CD4-positive, alpha-beta T cell treated with Interleukin-10 for 1 hour (primary cell): ENCODE results near the gene XPNPEP2.

Experiments used
- DNase-seq: peaks from one replicate; pipeline ENCODE4 v3.0.0-alpha.2; 2020

Gene XPNPEP2

GRCh38 chrX:129780441-129781105 lies 41.8 kb downstream of the XPNPEP2 start:
- DNase-seq: no peak

DNA sequence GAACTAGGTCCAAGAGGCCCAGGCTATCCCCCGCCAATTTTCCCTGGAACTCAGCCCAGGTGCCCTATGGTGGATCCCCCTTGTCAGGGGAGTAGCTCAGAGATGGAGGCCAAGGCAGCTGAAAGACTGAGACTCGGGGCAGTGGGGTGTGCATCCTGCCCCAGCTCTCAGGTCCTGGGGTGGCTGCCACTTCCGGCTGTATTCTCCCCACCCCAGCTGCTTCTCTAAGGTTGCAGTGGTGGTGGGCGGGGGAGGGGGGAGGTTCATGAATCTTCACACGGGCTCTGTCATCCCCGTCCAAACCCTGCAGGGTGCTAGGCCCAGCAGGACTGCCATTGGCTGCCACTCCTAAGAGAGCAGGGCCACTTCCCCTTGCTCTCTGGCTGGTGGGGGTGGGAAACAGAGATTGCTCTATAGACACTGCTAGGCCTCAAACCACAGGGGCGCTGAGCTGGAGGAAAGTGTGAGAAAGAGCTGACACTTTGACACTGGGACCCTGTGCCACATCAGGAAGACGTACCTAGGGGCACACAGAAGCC lies 42.4 kb downstream of the XPNPEP2 start:
- DNase-seq: peak; percentile 86

- DNase-seq: no peak
Measured at GRCh38 chrX:129781680-129782495, 43.1 kb downstream of the XPNPEP2 start.

GRCh38 chrX:129782706-129783105 lies 43.9 kb downstream of the XPNPEP2 start:
- no peak for DNase-seq

DNA sequence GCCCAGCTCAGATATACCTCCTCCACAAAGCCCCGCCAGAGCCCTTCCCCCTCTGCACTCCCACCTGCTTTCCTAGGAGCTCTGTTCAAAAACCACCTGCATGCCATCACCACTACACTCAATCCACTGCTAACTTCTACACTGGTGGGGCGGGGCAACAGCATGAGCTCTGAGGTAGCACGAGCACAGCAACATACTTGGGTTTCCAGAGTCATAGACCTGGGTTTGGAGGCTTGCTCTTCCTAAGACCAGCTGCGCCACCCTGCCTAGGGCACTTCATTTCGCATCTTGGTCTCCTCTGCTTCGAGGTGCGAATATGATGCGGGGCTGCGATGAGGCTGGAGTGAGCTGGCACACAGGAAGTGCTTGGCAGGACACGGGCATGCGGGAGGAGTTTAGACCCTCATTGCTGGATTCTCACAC lies 44.5 kb downstream of the XPNPEP2 start:
- no peak for DNase-seq

DNA sequence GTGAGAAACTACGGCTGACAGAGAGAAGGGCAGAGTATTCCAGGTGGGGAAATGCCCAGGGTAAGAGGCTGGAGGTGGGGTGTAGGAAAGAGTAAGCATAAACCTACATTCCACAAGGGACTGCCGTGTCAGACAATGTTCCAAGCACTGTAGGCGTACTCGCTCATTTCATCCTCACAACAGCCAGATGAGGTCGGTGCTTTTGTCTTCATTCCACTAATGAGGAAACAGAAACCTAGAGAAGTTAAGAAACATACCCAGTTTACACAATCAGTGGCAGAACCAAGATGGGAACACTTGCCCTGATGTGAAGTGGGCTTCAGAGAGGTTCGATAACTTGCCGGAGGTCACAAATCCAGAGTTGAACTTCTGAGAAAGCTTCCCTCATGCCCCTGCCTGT lies 45.6 kb downstream of the XPNPEP2 start:
- no peak for DNase-seq

- no peak for DNase-seq
Measured at GRCh38 chrX:129785160-129785947, 46.6 kb downstream of the XPNPEP2 start.

- no peak for DNase-seq
Measured at GRCh38 chrX:129786210-129786651, 47.5 kb downstream of the XPNPEP2 start.

GRCh38 chrX:129787336-129788055 lies 48.7 kb downstream of the XPNPEP2 start:
- no peak for DNase-seq

DNA sequence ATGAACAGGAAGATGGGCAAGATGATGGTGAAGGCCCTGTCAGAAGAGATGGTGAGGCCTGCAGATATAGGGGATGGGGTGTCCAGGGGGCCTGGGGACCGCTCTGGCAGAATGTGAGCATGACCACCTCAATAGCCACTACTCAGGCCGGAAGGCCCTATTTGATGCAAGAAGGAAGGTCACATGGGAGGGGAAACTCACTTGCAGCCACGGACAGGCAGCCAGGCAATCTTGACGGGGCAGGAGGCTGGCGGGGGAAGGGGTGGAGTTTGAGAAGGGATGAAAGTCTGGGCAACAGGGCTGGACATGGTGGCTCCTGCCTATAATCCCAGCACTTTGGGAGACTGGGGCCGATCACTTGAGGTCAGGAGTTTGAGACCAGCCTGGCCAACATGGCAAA lies 49.7 kb downstream of the XPNPEP2 start:
- no peak for DNase-seq

GRCh38 chrX:129790146-129790545 lies 51.4 kb downstream of the XPNPEP2 start:
- no peak for DNase-seq

DNA sequence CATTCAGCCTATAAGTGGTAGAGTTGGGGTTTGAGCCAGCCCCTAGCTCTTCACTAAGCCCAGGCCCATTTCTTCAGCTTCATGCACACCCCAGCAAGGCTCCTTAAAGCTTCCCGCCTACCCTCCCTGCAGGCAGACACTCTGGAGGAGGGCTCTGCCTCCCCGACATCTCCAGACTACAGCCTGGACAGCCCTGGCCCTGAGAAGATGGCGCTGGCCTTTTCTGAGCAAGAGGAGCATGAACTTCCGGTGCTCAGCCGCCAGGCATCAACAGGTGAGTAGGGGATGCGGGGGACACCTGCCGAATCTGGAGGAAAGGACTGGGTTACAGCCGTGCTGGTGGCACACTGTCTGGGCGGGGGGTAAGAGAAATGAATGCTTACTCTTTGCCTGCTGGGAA lies 52.0 kb downstream of the XPNPEP2 start:
- no peak for DNase-seq

- no peak for DNase-seq
Measured at GRCh38 chrX:129791336-129791735, 52.6 kb downstream of the XPNPEP2 start.

DNA sequence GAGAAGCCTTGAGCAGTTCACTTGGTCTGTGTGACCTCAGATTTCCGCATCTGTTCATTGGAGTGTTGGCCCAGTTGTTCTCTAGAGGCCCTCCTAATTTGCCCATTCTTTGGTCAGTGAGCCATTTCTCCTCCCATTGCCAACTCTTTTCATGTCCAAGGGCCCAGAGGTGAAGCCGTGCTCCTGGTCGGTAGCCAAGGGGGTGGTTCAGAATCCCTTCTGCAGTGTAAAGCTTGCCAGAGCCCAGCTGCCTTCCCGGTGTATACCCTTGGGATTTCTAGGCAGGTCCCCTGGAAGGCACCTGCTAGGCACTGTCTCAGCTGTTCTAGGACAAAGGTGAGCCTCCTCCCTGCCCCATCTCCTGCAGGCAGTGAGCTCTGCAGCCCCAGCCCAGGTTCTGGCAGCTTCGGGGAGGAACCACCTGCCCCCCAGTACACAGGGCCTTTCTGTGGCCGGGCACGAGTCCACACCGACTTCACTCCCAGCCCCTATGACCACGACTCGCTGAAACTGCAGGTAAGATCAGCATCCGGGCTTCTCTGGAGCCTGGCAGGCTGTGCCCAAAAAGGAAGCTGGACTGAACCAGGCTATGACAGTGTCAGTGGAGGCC lies 53.3 kb downstream of the XPNPEP2 start:
- no peak for DNase-seq

DNA sequence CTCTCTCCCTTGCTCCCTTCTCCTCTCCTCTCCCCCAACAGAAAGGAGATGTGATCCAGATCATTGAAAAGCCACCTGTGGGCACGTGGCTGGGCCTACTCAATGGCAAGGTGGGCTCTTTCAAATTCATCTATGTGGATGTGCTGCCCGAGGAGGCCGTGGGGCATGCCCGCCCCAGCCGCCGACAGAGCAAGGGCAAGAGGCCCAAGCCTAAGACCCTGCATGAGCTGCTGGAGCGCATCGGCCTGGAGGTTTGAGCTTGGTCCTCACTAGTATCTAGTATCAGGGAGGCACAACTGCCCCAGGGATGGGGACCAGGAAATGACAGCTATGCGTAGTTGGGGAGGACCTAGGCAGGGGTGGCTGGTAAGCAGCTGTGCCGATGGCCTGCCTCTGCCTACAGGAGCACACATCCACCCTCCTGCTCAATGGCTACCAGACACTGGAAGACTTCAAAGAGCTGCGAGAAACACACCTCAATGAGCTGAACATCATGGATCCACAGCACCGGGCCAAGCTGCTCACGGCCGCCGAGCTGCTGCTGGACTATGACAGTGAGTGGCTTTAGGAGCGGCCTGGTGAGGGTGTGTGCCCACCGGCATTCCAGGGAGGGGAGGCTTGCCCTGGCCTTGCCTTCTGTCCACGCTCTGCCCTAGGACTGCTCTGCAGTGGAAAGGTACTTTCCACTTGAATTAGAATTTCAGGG lies 54.0 kb downstream of the XPNPEP2 start:
- DNase-seq: no peak

DNA sequence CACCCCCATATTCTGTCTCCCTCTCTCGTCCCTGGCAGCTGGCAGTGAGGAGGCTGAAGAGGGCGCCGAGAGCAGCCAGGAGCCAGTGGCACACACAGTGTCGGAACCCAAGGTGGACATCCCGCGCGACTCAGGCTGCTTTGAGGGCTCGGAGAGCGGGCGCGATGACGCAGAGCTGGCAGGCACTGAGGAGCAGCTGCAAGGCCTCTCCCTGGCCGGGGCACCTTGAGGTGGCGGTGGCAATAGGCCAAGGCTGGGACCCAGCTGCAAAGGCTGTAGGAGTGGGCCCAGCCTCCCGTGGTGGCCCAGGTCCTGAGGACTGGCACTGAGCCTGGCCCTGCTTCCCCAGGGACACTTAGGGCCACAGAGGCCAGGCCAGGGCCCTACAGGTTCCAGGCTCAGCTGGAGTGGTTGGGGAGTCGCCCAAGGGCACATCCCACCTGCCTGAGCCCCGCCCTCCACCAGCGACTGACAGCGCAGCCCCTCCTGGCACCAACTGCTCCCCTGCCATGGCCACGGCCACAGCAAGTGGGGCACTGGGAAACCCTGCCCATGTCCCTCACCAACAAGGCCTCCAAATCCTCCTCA lies 54.9 kb downstream of the XPNPEP2 start:
- DNase-seq: no peak

DNA sequence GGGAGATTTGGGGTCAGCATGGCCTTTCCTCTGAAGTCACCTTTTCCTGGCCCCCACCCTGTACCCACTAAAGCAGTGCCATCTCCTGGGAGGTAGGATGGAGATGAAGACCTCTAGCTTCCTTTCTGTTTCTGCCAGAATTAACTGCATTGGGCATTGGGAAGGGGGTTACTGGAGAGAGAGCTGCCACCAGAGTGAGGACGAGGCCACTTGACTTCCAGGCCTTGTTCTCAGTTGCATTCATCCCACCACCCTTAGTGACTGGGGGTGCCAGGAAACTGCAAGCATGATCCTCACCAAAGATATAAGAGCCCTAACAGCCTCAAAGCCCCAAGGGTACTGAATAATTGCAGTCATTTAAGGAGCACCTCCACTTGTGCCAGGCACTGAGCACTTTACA lies 56.8 kb downstream of the XPNPEP2 start:
- no peak for DNase-seq

DNA sequence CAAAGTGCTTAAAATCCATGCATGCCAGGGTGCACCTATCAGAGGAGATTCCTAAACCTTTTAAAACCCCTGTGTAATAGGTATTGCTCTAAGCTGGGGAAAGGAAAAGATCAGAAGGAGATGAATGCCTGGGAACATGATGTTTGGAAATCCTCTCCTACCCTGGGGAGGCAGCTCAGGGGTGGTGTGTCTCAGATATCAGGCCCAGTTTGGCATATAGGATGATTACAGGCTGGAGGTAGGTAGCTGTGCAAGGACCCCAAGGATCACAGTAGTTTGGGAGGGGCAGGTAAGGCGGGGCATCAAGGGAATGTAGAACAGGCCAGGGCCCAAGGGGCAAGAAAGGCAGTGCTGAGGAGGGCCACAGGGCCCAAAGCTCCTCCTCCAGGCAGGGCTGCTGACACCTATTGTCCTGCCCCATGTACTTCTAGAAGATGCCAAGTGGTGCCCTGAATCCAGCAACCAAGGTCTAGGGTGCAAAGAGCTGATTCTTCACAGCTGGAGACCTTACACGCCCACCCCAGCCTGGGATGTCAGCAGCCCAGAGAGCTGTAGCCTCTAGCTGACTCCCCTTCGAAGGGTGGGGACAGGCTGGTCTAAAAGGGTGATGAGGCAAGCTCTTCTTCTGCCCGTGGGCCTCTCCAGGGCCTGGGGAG lies 58.6 kb downstream of the XPNPEP2 start:
- no peak for DNase-seq

DNA sequence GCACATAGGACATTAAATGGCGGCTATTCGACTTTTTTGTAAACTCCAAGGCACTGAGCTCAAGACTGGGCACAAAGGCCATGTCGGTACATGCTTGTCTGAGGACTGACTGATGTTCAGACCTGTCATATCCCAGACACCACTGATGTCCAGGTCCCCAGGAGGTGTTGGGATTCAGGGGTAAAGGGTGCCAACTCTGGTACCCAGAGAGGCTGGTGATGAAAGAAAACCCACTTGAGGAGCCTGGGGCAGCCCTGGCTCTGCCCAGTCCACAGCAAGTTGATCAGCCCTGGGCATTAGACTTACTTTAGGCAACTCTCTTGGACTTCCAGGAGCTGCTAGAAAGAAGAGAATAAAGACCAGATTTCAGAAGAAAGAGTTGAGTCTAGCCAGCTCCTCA lies 59.7 kb downstream of the XPNPEP2 start:
- no peak for DNase-seq

DNA sequence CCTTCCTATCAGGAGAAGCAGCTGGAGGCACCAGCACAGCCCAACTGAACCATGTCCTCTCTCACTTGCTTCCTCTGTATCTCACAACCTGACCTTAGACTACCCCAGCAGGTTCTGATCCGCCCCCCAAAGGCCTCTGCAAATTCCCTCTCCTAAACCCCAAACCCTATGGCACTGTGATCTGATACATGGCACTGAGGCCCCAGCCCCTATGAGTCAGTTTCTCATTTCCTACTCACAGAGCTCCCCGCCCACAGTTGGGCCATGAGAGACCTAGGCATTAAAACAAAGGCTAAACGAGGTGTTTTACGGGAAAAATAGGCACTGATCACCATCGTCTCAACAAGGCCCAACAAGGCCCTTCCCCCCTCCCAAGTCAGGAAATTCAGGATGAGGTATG lies 60.1 kb downstream of the XPNPEP2 start:
- DNase-seq: no peak

DNA sequence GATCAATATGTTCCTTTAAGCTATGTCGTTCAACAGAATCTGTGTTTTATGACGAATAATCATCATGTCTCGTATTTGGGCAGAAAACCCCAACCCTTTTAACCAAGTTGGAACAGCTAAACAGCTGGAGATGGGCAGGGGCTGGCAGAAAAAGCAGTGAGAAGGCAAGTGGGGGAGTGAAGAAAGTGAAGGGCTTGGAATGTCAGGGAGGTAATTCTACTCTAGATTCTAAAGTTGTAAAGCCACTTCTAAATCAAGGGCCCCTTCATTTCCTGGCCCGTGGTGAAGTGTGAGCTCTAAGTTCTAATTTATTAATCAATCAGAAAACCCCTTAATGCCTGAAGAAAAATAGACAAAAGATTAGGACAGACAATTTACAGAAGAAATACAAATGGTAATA lies 61.4 kb downstream of the XPNPEP2 start:
- DNase-seq: no peak
